ENCODE data around the gene THSD4. TPM values are rescaled to one million over a fixed set of nuclear protein-coding genes. Genes with fewer than 3 reads are reported as not detected.
"Not testable (repeated sequence)": the region's sequence is repeated elsewhere in the genome, so short reads cannot be mapped to it uniquely, and the experiment has no call there.

Gene THSD4
- total and polyA plus RNA-seq, 2 experiments from 2014 or later = 5.1 to 25.5 TPM

DNA sequence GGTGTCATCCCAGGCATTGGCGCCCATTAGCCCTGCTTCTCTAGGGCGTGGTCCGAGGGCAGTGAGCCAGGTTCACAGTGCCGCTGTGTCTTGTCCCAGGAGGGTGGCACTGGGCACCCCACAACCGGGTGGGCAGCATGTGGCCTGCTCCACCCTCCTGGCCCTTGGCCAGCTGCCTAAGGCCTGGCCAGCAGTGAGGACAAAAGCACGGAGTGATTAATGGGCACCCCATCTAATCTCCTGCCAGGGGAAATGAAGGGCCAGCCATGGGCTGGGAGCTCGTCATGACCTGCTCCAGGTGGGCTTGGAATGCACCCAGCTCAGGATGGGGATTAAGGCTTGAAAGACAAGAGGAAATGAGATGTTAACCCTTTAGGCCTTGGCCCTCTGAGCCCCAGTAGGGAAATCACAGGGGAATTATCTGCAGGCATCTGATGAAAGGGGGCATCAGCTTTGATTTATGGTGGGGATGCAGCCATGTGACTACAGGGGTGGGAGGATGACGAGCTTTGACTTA lies 5.2 kb downstream of the THSD4 start:
- no peak for TF ChIP-seq CTCF (IDR thresholded peaks at IDR 0.05; ENCODE audit: low read depth, low read length)
- H3K36me3 ChIP-seq = no peaks in the 10 kb centered on the region
- no peaks in the 10 kb centered on the region for H3K9me3 ChIP-seq (ENCODE audit: low read depth)
- H3K4me1 ChIP-seq (ENCODE audit: low read depth) = no peaks in the 10 kb centered on the region
- H3K27ac ChIP-seq = no peak overlapping the region
- H3K27me3 ChIP-seq = peaks cover 9% of the 10 kb centered on the region
- H3K4me3 ChIP-seq = no peak overlapping the region
- no peak for DNase-seq (ENCODE audit: low read depth in 1 of 2, low spot score in 1 of 2)

DNA sequence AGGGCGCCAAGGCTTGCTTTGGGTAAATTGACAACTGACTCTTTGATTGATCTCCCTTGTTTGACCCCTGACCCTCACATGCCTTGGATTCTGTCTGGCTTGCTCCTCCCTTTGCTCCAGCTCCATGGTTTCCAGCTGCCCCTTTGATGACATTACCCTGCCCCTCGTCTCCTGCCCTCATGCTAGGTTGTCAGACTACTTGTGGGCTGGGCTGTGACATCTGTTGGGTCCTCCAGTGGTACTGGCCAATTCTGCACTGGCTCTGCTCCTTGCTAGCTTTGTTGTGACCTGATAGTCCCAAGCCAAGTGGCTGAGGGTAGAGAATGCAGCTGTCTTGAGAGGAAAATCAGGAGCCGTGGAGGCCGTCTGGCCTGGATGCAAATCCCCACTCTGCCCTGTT lies 6.2 kb downstream of the THSD4 start:
- H3K4me3 ChIP-seq = no peak overlapping the region
- H3K36me3 ChIP-seq = no peaks in the 10 kb centered on the region
- no peaks in the 10 kb centered on the region for H3K4me1 ChIP-seq (ENCODE audit: low read depth)
- H3K9me3 ChIP-seq (ENCODE audit: low read depth) = no peaks in the 10 kb centered on the region
- H3K27ac ChIP-seq = no peak overlapping the region
- no peak for TF ChIP-seq CTCF (IDR thresholded peaks at IDR 0.05; ENCODE audit: low read depth, low read length)
- DNase-seq (ENCODE audit: low read depth in 1 of 2, low spot score in 1 of 2) = no peak
- peaks cover 9% of the 10 kb centered on the region for H3K27me3 ChIP-seq

GRCh38 chr15:71124937-71125790 lies 9.9 kb downstream of the THSD4 start:
- no peak for TF ChIP-seq CTCF (IDR thresholded peaks at IDR 0.05; ENCODE audit: low read depth, low read length)
- H3K4me3 ChIP-seq = no peak overlapping the region
- H3K36me3 ChIP-seq = no peaks in the 10 kb centered on the region
- no peaks in the 10 kb centered on the region for H3K9me3 ChIP-seq (ENCODE audit: low read depth)
- no peaks in the 10 kb centered on the region for H3K4me1 ChIP-seq (ENCODE audit: low read depth)
- H3K27me3 ChIP-seq = no peaks in the 10 kb centered on the region
- DNase-seq (ENCODE audit: low read depth in 1 of 2, low spot score in 1 of 2) = no peak
- H3K27ac ChIP-seq = no peak overlapping the region

DNA sequence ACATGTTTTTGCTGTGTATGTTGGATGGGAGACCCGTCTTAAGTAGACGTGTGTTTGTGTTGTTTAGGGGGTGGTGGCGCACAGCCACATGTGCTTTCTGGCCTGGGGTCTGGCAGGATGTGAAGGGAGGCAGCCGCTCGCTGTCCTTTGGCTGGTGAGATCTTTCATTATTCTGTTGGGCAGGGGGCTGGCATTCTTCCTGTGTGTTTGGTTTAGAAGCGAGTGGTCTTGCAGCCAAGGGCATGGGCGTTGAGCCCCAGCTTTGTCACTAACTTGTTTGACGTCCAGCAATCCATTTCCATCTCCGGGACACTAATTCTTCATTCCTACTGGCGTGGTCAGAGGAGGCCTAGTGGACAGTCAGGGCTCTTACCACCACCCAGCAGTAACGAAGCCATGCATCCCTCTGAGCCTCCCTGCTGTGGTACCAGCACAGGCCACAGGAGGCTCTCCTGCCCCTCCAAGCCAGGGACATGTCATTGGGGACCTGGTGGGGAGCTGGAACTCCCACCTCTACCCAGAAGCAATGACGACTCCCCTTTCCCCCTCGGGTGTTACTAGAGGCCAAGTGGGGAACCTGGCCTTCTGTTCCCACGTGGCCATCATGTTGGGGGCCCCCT lies 10.7 kb downstream of the THSD4 start:
- Histone ChIP-seq H3K27ac (no peak overlapping the region), H3K9me3 (ENCODE audit: low read depth) (no peaks in the 10 kb centered on the region), H3K4me3 (no peak overlapping the region), H3K27me3 (no peaks in the 10 kb centered on the region), H3K4me1 (ENCODE audit: low read depth) (no peaks in the 10 kb centered on the region), H3K36me3 (no peaks in the 10 kb centered on the region)
- peak; percentile 37 for TF ChIP-seq CTCF (IDR thresholded peaks at IDR 0.05; ENCODE audit: low read depth, low read length)
- DNase-seq (ENCODE audit: low read depth in 1 of 2, low spot score in 1 of 2) = no peak

DNA sequence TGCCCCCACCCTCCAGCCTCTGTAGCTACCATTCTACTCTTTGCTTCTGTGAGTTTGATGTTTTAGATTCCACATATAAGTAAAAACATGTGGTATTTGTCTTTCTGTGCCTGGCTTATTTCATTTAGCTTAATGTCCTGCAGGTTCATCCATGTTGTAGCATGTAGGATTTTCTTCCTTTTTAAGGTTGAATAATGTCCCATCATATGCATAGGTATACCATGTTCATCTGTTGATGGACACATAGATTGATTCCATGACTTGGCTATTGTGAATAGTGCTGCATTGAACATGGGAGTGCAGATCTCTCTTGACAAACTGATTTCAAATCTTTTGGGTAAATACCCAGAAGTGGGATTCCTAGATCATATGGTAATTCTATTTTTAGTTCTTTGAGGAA lies 11.8 kb downstream of the THSD4 start:
- H3K9me3 ChIP-seq (ENCODE audit: low read depth) = no peaks in the 10 kb centered on the region
- no peak overlapping the region for H3K4me3 ChIP-seq
- H3K4me1 ChIP-seq (ENCODE audit: low read depth) = no peaks in the 10 kb centered on the region
- no peak for DNase-seq (ENCODE audit: low read depth in 1 of 2, low spot score in 1 of 2)
- H3K27me3 ChIP-seq = no peaks in the 10 kb centered on the region
- no peaks in the 10 kb centered on the region for H3K36me3 ChIP-seq
- no peak for TF ChIP-seq CTCF (IDR thresholded peaks at IDR 0.05; ENCODE audit: low read depth, low read length)
- no peak overlapping the region for H3K27ac ChIP-seq

DNA sequence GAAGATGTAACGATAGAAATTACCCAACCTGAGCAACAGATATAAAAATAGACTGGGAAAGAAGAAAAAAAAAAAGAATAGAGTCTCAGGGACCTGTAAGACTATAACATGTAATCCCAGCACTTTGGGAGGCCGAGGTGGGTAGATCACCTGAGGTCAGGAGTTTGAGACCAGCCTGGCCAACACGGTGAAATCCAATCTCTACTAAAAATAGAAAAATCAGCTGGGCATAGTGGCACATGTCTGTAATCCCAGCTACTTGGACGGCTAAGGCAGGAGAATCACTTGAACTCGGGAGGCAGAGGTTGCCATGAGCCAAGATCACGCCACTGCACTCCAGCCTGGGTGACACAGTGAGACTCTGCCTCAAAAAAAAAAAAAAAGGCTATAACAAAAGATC lies 12.9 kb downstream of the THSD4 start:
- H3K36me3 ChIP-seq; H3K27ac ChIP-seq; H3K9me3 ChIP-seq (ENCODE audit: low read depth); H3K4me3 ChIP-seq; H3K27me3 ChIP-seq; H3K4me1 ChIP-seq (ENCODE audit: low read depth); DNase-seq (ENCODE audit: low read depth in 1 of 2, low spot score in 1 of 2): not testable (repeated sequence)

Measured in cardiac muscle cell (in vitro differentiated cells and primary cell).